Astrocyte (in vitro differentiated cells and primary cell): Measurements from ENCODE around the gene SGCG.

Source experiments
- CTCF ChIP-seq: IDR thresholded peaks from 2 replicates; pipeline ENCODE4 v1.5.1; 2011; ENCODE audit warnings: low read depth, mild to moderate bottlenecking, inconsistent platforms, low read length, moderate library complexity; ENCODE audit not compliant: insufficient read depth
- EZH2 ChIP-seq: IDR thresholded peaks from 2 replicates; pipeline ENCODE4 v1.6.1; 2012; ENCODE audit warnings: mild to moderate bottlenecking, low read length, inconsistent platforms; ENCODE audit not compliant: insufficient read depth

- no peak for TF ChIP-seq CTCF
- no peak for TF ChIP-seq EZH2
Measured at GRCh38 chr13:23146006-23146405, 34.8 kb upstream of the SGCG start.
